Fibroblast of villous mesenchyme (primary cell): Measurements from ENCODE around the gene NTM. TPM values are rescaled to one million over a fixed set of nuclear protein-coding genes. Genes with fewer than 3 reads are reported as not detected.

Source experiments
- DNase-seq: peaks from one replicate; pipeline ENCODE4 v3.0.0-alpha.2; 2010; ENCODE audit warnings: low read depth
- H3K4me3 ChIP-seq: 2 replicates; pipeline ENCODE4 v1.5.1; 2011; ENCODE audit warnings: low read depth, mild to moderate bottlenecking, low read length
- CTCF ChIP-seq: IDR thresholded peaks from 2 replicates; pipeline ENCODE4 v1.5.1; 2012; ENCODE audit warnings: low read depth, mild to moderate bottlenecking, low read length; ENCODE audit not compliant: insufficient read depth
- total RNA-seq: library from RNA; depleted of rRNA; stranded (reverse); fragments of >200 nt; gene quantifications from 2 replicates; pipeline ENCODE4 v1.2.3, GENCODE V29; 2012

Gene NTM
- total RNA-seq, 1 donor: 7.3 TPM

GRCh38 chr11:131537196-131537595 lies 166.8 kb downstream of the NTM start:
- no peak for TF ChIP-seq CTCF
- DNase-seq: no peak
- H3K4me3 ChIP-seq: no peak overlapping the region

- TF ChIP-seq CTCF: no peak
- no peak overlapping the region for H3K4me3 ChIP-seq
- no peak for DNase-seq
Measured at GRCh38 chr11:131537748-131538147, 167.3 kb downstream of the NTM start.

- DNase-seq: no peak
- TF ChIP-seq CTCF: no peak
- H3K4me3 ChIP-seq: no peak overlapping the region
Measured at GRCh38 chr11:131538322-131538721, 167.9 kb downstream of the NTM start.

- no peak for DNase-seq
- H3K4me3 ChIP-seq: no peak overlapping the region
- no peak for TF ChIP-seq CTCF
Measured at GRCh38 chr11:131540676-131541075, 170.3 kb downstream of the NTM start.

- DNase-seq: no peak
- no peak overlapping the region for H3K4me3 ChIP-seq
- TF ChIP-seq CTCF: no peak
Measured at GRCh38 chr11:131543389-131544025, 173.1 kb downstream of the NTM start.

GRCh38 chr11:131544591-131544990 lies 174.2 kb downstream of the NTM start:
- TF ChIP-seq CTCF: no peak
- no peak overlapping the region for H3K4me3 ChIP-seq
- no peak for DNase-seq
